HCT116 (cell line): ENCODE measurements around the gene C14orf180. TPM values are rescaled to one million over a fixed set of nuclear protein-coding genes. Genes with fewer than 3 reads are reported as not detected.

Source experiments
- ATAC-seq: fragments of 200-7000 bp; cut with Tn5 transposase; 2 replicates; pipeline ENCODE4 v1.9.1; 2020; ENCODE audit warnings: mild to moderate bottlenecking, moderate library complexity
- BruUV-seq: library from RNA; stranded (reverse); fragments of 400-500 nt; replicated peaks from 2 replicates; lab custom pipeline; 2021; lab: Mats Ljungman, UMichigan
- CTCF ChIA-PET: fragments of 300-600 bp; sonication (Branson Sonifier 250); formaldehyde crosslinking; loops from one replicate; lab custom pipeline; 2021; ENCODE audit warnings: antibody characterized with exemption; lab: Charles Lee
- POLR2A ChIA-PET: fragments of 300-600, 350-600 bp; sonication (Branson Sonifier 250); formaldehyde crosslinking; loops from one replicate; lab custom pipeline; 2021; ENCODE audit warnings: antibody characterized with exemption; lab: Charles Lee
- RAD21 ChIA-PET, 2 experiments: fragments of 300-600 bp; sonication (Branson Sonifier 250); formaldehyde crosslinking; loops; one replicate each; lab custom pipeline; 2023; ENCODE audit warnings: low total read pairs in 2 of 2; ENCODE audit not compliant: uncharacterized antibody in 2 of 2, unreplicated experiment in 2 of 2, low non-redundant PET in 1 of 2; lab: Charles Lee
- DNase-seq: peaks from one replicate; pipeline ENCODE4 v3.0.0-alpha.2; 2010; ENCODE audit warnings: low read depth, low spot score
- H2AFZ ChIP-seq: fragments of 200-600 bp; shearing (Covaris generic), sonication (generic); 2 replicates; pipeline ENCODE4 v1.6.1; 2017; ENCODE audit warnings: low read depth, mixed run types, mixed read lengths, antibody characterized with exemption, low read length; ENCODE audit not compliant: poor library complexity, severe bottlenecking
- H3K27ac ChIP-seq: 2 replicates; pipeline ENCODE4 v1.5.1; 2012; ENCODE audit warnings: low read depth, low read length
- H3K27me3 ChIP-seq: fragments of 200-600 bp; sonication (generic); 2 replicates; pipeline ENCODE4 v1.6.1; 2016; ENCODE audit warnings: mixed run types, low read length, mixed read lengths; ENCODE audit not compliant: insufficient read depth
- H3K36me3 ChIP-seq, 2 experiments: fragments of 200-500 bp in 1 of 2; fragments of 200-600 bp in 1 of 2; sonication (Bioruptor generic) in 1 of 2; sonication (generic) in 1 of 2; 2 replicates each; pipeline versions ENCODE4 v1.5.1 to v1.6.1; 2014 to 2016; ENCODE audit warnings: low read length in 2 of 2, inconsistent platforms in 1 of 2, mixed read lengths in 1 of 2, mixed run types in 1 of 2; ENCODE audit not compliant: insufficient read depth in 2 of 2, control insufficient read depth in 1 of 2
- H3K4me1 ChIP-seq, 2 experiments: fragments of 200-600 bp in 1 of 2; sonication (generic) in 1 of 2; 2 replicates each; pipeline versions ENCODE4 v1.5.1 to v1.6.1; 2012 to 2017; ENCODE audit warnings: low read length in 2 of 2, inconsistent platforms in 1 of 2, mild to moderate bottlenecking in 1 of 2, mixed read lengths in 1 of 2, mixed run types in 1 of 2, moderate library complexity in 1 of 2; ENCODE audit not compliant: insufficient read depth in 2 of 2, control insufficient read depth in 1 of 2
- H3K4me2 ChIP-seq: fragments of 200-600 bp; sonication (generic); 2 replicates; pipeline ENCODE4 v1.6.1; 2017; ENCODE audit warnings: mixed run types, low read length, mixed read lengths
- H3K4me3 ChIP-seq, 2 experiments: fragments of 200-600 bp in 1 of 2; sonication (generic) in 1 of 2; replicated peaks in 1 of 2; 2 replicates each; pipeline ENCODE4 v1.5.1; 2011 to 2016; ENCODE audit warnings: low read length in 2 of 2, control low read depth in 1 of 2, low read depth in 1 of 2, mild to moderate bottlenecking in 1 of 2, mixed read lengths in 1 of 2, mixed run types in 1 of 2
- H3K79me2 ChIP-seq: fragments of 200-600 bp; sonication (generic); 2 replicates; pipeline ENCODE4 v1.6.1; 2017; ENCODE audit warnings: mild to moderate bottlenecking, mixed run types, low read length, moderate library complexity, mixed read lengths; ENCODE audit not compliant: insufficient read depth
- H3K9ac ChIP-seq: fragments of 200-600 bp; sonication (generic); 2 replicates; pipeline ENCODE4 v1.6.1; 2016; ENCODE audit warnings: low read length, mixed read lengths
- H3K9me2 ChIP-seq: fragments of 200-600 bp; sonication (generic), shearing (Covaris generic); 2 replicates; pipeline ENCODE4 v1.6.1; 2017; ENCODE audit warnings: mixed run types, mild to moderate bottlenecking, moderate library complexity; ENCODE audit not compliant: insufficient read depth
- H3K9me3 ChIP-seq, 2 experiments: fragments of 200-500 bp in 1 of 2; fragments of 200-600 bp in 1 of 2; sonication (Bioruptor generic) in 1 of 2; sonication (generic) in 1 of 2; 2 replicates each; pipeline ENCODE4 v1.6.1; 2014 to 2017; ENCODE audit warnings: low read length in 2 of 2, mixed read lengths in 2 of 2, inconsistent platforms in 1 of 2, low read depth in 1 of 2, mild to moderate bottlenecking in 1 of 2, mixed run types in 1 of 2, moderate library complexity in 1 of 2; ENCODE audit not compliant: control insufficient read depth in 1 of 2, insufficient read depth in 1 of 2
- H4K20me1 ChIP-seq: fragments of 200-600 bp; sonication (generic), shearing (Covaris generic); 2 replicates; pipeline ENCODE4 v1.6.1; 2017; ENCODE audit warnings: mixed run types, mild to moderate bottlenecking, moderate library complexity; ENCODE audit not compliant: insufficient read depth
- CEBPB ChIP-seq: IDR thresholded peaks from 2 replicates; pipeline ENCODE4 v1.6.1; 2012; ENCODE audit warnings: low read depth
- CTCF ChIP-seq, 3 experiments: fragments of 200-600 bp in 1 of 3; sonication (generic) in 1 of 3; IDR thresholded peaks in 2 of 3; conservative IDR thresholded peaks in 1 of 3; 2 replicates each; pipeline ENCODE4 v1.5.1; 2012 to 2017; ENCODE audit warnings: low read depth in 2 of 3, low read length in 2 of 3, antibody characterized with exemption in 1 of 3, borderline replicate concordance in 1 of 3, control low read depth in 1 of 3, mild to moderate bottlenecking in 1 of 3, mixed read lengths in 1 of 3, mixed run types in 1 of 3, moderate library complexity in 1 of 3; ENCODE audit not compliant: insufficient read depth in 1 of 3
- EGR1 ChIP-seq: IDR thresholded peaks from 2 replicates; pipeline ENCODE4 v1.6.1; 2012; ENCODE audit warnings: low read depth
- ELF1 ChIP-seq: IDR thresholded peaks from 2 replicates; pipeline ENCODE4 v1.6.1; 2012; ENCODE audit warnings: low read depth, borderline replicate concordance
- EZH2 ChIP-seq: fragments of 200-600 bp; sonication (generic); IDR thresholded peaks from 2 replicates; pipeline ENCODE4 v1.6.1; 2017; ENCODE audit warnings: antibody characterized with exemption, mixed run types
- EZH2phosphoT487 ChIP-seq: fragments of 200-600 bp; IDR thresholded peaks from 2 replicates; pipeline ENCODE4 v1.6.1; 2018; ENCODE audit warnings: antibody characterized with exemption, borderline replicate concordance
- FOSL1 ChIP-seq: IDR thresholded peaks from 2 replicates; pipeline ENCODE4 v1.6.1; 2012; ENCODE audit warnings: low read depth
- JUND ChIP-seq: IDR thresholded peaks from 2 replicates; pipeline ENCODE4 v1.6.1; 2012
- MAX ChIP-seq: IDR thresholded peaks from 2 replicates; pipeline ENCODE4 v1.6.1; 2012
- POLR2A ChIP-seq: IDR thresholded peaks from 2 replicates; pipeline ENCODE4 v1.7.0; 2011; ENCODE audit warnings: borderline replicate concordance; ENCODE audit not compliant: insufficient read depth, insufficient read length; ENCODE audit errors: extremely low read depth
- RAD21 ChIP-seq: IDR thresholded peaks from 2 replicates; pipeline ENCODE4 v1.6.1; 2012; ENCODE audit warnings: low read depth, mild to moderate bottlenecking
- REST ChIP-seq: IDR thresholded peaks from 2 replicates; pipeline ENCODE4 v1.6.1; 2012; ENCODE audit warnings: low read depth
- SIN3A ChIP-seq: IDR thresholded peaks from 2 replicates; pipeline ENCODE4 v1.6.1; 2012; ENCODE audit warnings: low read depth
- SP1 ChIP-seq: IDR thresholded peaks from 2 replicates; pipeline ENCODE4 v1.6.1; 2012; ENCODE audit warnings: low read depth
- SRF ChIP-seq: IDR thresholded peaks from 2 replicates; pipeline ENCODE4 v1.6.1; 2012; ENCODE audit warnings: low read depth
- ZFX ChIP-seq: fragments of 450-650 bp; IDR thresholded peaks from 2 replicates; pipeline ENCODE4 v1.6.1; 2017
- intact Hi-C: fragments of 100-400 bp; cut with micrococcal nuclease; formaldehyde crosslinking; loops from 2 replicates; pipeline ENCODE4 v1.10.0; 2022
- total RNA-seq: library from RNA; stranded (reverse); gene quantifications from one replicate; pipeline ENCODE4 v1.2.1, GENCODE V29; 2021; ENCODE audit not compliant: unreplicated experiment

Gene C14orf180
- total RNA-seq, 1 experiment from 2014 or later, result not detected

DNA sequence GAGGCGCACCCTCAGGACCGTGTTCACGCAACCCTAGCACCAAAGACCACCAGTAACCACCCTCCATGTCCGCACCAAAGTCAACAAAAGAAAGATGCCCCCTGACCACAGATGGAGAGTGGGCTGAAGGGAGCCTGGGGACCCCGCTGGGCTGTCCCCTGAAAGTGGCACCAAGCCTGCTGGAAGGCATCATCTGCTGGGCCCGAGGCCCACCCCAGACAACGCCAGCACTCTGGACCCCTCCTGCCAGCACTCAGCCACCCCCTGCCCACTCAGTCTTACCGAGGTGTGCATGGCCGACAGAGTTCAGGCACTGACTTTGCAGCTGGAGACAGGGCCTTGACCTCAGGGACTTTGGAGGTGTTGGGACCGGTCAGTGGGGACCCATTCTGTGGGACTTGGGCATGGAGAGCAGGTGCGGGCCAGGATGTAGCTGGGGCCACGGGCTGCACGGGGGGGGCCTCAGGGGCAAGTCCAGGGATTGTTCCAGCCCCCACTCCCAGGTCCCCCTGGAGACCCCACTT, 59.4 kb downstream of the C14orf180 start:
- no TSS peak for BruUV-seq
- POLR2A ChIA-PET, result no interaction called here
- H3K27me3 ChIP-seq, result peaks cover 5% of the 10 kb centered on the region; the same call in 1 of the 2 replicates
- no peaks in the 10 kb centered on the region for H3K79me2 ChIP-seq
- no peak for TF ChIP-seq FOSL1
- H3K9ac ChIP-seq, result no peak overlapping the region
- DNase-seq (no peak), ATAC-seq (no peak)
- no peaks in the 10 kb centered on the region for H3K9me2 ChIP-seq
- RAD21 ChIA-PET, result interaction anchor here in 1 of 2 experiments (0.7 kb wide), 1 partner anchor 477 kb away, joined by 3 read pairs; no protein-coding TSS in a partner anchor
- H3K4me1 ChIP-seq, result peaks cover 4 to 6% of the 10 kb centered on the region in 2 experiments
- no peak overlapping the region for H3K27ac ChIP-seq
- no peaks in the 10 kb centered on the region for H3K36me3 ChIP-seq
- no peak overlapping the region for H3K4me3 ChIP-seq
- intact Hi-C loops, result no loop called here
- CTCF ChIA-PET, result interaction anchor here (1.7 kb wide), 1 partner anchor 501 kb away, joined by 7 read pairs; no protein-coding TSS in a partner anchor
- H3K4me2 ChIP-seq, result no peak overlapping the region
- no peaks in the 10 kb centered on the region for H4K20me1 ChIP-seq
- no peaks in the 10 kb centered on the region for H3K9me3 ChIP-seq
- H2AFZ ChIP-seq, result no peak overlapping the region

DNA sequence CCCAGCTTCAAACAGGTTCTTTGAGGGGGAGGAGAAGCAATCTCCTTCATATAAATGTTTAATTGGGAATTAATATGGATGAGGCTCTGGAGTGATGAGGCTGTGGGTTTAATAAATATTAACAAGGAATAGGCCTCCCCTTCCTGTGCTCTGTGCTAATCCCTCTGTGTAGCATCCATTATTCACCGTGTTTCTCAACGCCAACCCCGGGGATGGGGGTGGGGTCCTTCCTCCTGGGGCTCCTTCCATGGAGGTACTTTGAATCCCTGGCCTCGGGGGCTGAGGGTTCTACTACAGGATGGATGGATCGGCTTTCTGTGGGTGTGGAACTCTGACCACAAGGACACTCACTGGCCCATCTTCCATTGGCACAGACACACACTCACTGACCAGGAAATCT, 59.9 kb downstream of the C14orf180 start:
- no peak overlapping the region for H3K9ac ChIP-seq
- H4K20me1 ChIP-seq, result no peaks in the 10 kb centered on the region
- POLR2A ChIA-PET, result no interaction called here
- no peaks in the 10 kb centered on the region for H3K9me3 ChIP-seq
- no peaks in the 10 kb centered on the region for H3K9me2 ChIP-seq
- CTCF ChIA-PET, result interaction anchor here (1.0 to 1.7 kb wide), 4 partner anchors 26 to 562 kb away, joined by 3 to 7 read pairs (median 6); no protein-coding TSS in a partner anchor
- intact Hi-C loops, result no loop called here
- H3K4me3 ChIP-seq, result no peak overlapping the region
- peak overlapping the region; percentile 72 for H3K4me2 ChIP-seq
- H3K27ac ChIP-seq, result no peak overlapping the region
- H3K27me3 ChIP-seq, result peaks cover 5% of the 10 kb centered on the region; the same call in 1 of the 2 replicates
- H3K4me1 ChIP-seq, result peaks cover 4 to 6% of the 10 kb centered on the region in 2 experiments
- DNase-seq (no peak), ATAC-seq (no peak)
- no peak overlapping the region for H2AFZ ChIP-seq
- H3K79me2 ChIP-seq, result no peaks in the 10 kb centered on the region
- BruUV-seq, result no TSS peak
- RAD21 ChIA-PET, result interaction anchor here in 1 of 2 experiments (0.7 kb wide), 1 partner anchor 477 kb away, joined by 3 read pairs; no protein-coding TSS in a partner anchor
- no peaks in the 10 kb centered on the region for H3K36me3 ChIP-seq
- TF ChIP-seq POLR2A, result no peak
- no peak for TF ChIP-seq SIN3A
- no peak for TF ChIP-seq MAX
- TF ChIP-seq SP1, result no peak
- TF ChIP-seq SRF, result no peak
- TF ChIP-seq RAD21, result no peak
- TF ChIP-seq CEBPB, result no peak
- no peak for TF ChIP-seq REST
- no peak for TF ChIP-seq ELF1
- TF ChIP-seq CTCF (IDR thresholded peaks at IDR 0.05 in 2 of 3, conservative IDR thresholded peaks at IDR 0.05 in 1 of 3; ENCODE audit: borderline replicate concordance in 1 of 3, insufficient read depth in 1 of 3, low read depth in 2 of 3, low read length in 2 of 3), result no peak
- no peak for TF ChIP-seq EZH2phosphoT487
- no peak for TF ChIP-seq EZH2
- TF ChIP-seq EGR1, result no peak
- no peak for TF ChIP-seq FOSL1
- TF ChIP-seq JUND, result no peak
- no peak for TF ChIP-seq ZFX
